DOHH2 (cell line): Measurements from ENCODE around the gene OR13J1.

Experiments
- CTCF ChIP-seq: fragments of 200-600 bp; sonication (generic); IDR thresholded peaks from one replicate; pipeline ENCODE4 v1.5.1; 2014; ENCODE audit warnings: antibody characterized with exemption, mild to moderate bottlenecking, low read depth, low read length; ENCODE audit not compliant: poor library complexity, severe bottlenecking
- EZH2phosphoT487 ChIP-seq: fragments of 200-600 bp; sonication (generic); IDR thresholded peaks from 2 replicates; pipeline ENCODE4 v1.6.1; 2017; ENCODE audit warnings: borderline replicate concordance, mild to moderate bottlenecking, antibody characterized with exemption, low read length, moderate library complexity, mixed read lengths

- TF ChIP-seq CTCF (no peak), EZH2phosphoT487 (no peak)
Observed at GRCh38 chr9:35852876-35853865, 17.0 kb downstream of the OR13J1 start.
